Pancreas (tissue), 10 donors: ENCODE measurements around the gene NR2F6. TPM values are rescaled to one million over a fixed set of nuclear protein-coding genes. Genes with fewer than 3 reads are reported as not detected.
"Not testable (repeated sequence)": the region's sequence is repeated elsewhere in the genome, so short reads cannot be mapped to it uniquely, and the experiment has no call there.

ENCODE experiments used
- ATAC-seq, 4 donors: fragments of 200-7000 bp; cut with Tn5 transposase; one replicate each; pipeline versions ENCODE4 v1.8.0 to v1.9.1; 2020; ENCODE audit warnings: mild to moderate bottlenecking in 4 of 4, moderate library complexity in 4 of 4
- DNase-seq, 6 donors: peaks; one replicate each; pipeline ENCODE4 v3.0.0-alpha.2; 2020
- FAIRE-seq: peaks from 2 replicates; lab custom pipeline; 2012; peaks lifted over from hg19 to GRCh38; lab: Jason Lieb, UNC
- H3K27ac ChIP-seq, 4 donors: fragments of 200-600 bp; sonication (generic); 1 replicate in 3 of 4; 2 replicates in 1 of 4; pipeline versions ENCODE4 v1.5.0 to v1.8.0; 2020
- H3K27me3 ChIP-seq, 4 donors: fragments of 200-600 bp; one replicate each; pipeline ENCODE4 v1.8.0; 2021
- H3K36me3 ChIP-seq, 3 donors: fragments of 200-600 bp; sonication (generic) in 1 of 3; one replicate each; pipeline versions ENCODE4 v1.5.0 to v1.8.0; 2020 to 2021
- H3K4me1 ChIP-seq, 3 donors: fragments of 200-600 bp; one replicate each; pipeline ENCODE4 v1.8.0; 2021
- H3K4me3 ChIP-seq, 4 donors: fragments of 200-600 bp; sonication (generic) in 2 of 4; one replicate each; pipeline versions ENCODE4 v1.5.0 to v1.8.0; 2020 to 2021
- H3K9me3 ChIP-seq, 4 donors: fragments of 200-600 bp; one replicate each; pipeline ENCODE4 v1.8.0; 2021
- CTCF ChIP-seq, 4 donors: fragments of 200-600 bp; sonication (generic) in 3 of 4; IDR thresholded peaks; one replicate each; pipeline versions ENCODE4 v1.5.0 to v1.8.0; 2021; ENCODE audit warnings: antibody characterized with exemption in 4 of 4
- WGBS, 2 donors: extraction: QIAGEN DNeasy Blood & Tissue Kit; methylation state at CpG; one replicate each; pipeline ENCODE4 v1.1.7; 2013; 5-methylcytosine and 5-hydroxymethylcytosine counted together
- intact Hi-C, 3 donors: fragments of 100-400 bp; cut with DNase I; formaldehyde crosslinking; loops; one replicate each; pipeline versions ENCODE4 v1.11.1 to v1.14.2; 2022
- polyA plus RNA-seq, 2 donors: library from polyadenylated mRNA; stranded (reverse); fragments of 200-250 nt; gene quantifications; one replicate each; pipeline ENCODE4 v1.2.3, GENCODE V29; 2013
- total RNA-seq, 6 donors: library from RNA; stranded (reverse); fragmentation: NEBNext Ultra II Directional in 4 of 6; extraction: Animal tissue kit (Norgen Biotek cat#: 25700) in 4 of 6; gene quantifications; one replicate each; pipeline versions ENCODE4 v1.2.1 to v1.2.4, GENCODE V29; 2021 to 2023
- donor health status: healthy with polysubstance abuse.
- donor health status: DM: no; HTN: no; CAD: no; lungs with moderate emphysema.
- donor health status: DM: no; HTN: no; CAD: no.
- donor health status: control.
- donor health status: control.
- donor health status: Bipolar disorder and iron deficiency.
- donor health status: DM: yes; HTN: yes; CAD: no.
- donor health status: DM: no; HTN: no; CAD: no.
- donor health status: DM: no; HTN: no; CAD: no.
- donor health status: DM: yes; HTN: yes; CAD: no.

Gene NR2F6
- total and polyA plus RNA-seq, 8 donors: 21.3 to 51.2 (median 34.6) TPM

GRCh38 chr19:17275441-17276175 is 29.9 kb upstream of the NR2F6 start:
- no peak for FAIRE-seq
- H3K36me3 ChIP-seq: peaks cover 0 to 28% (median 14%) of the 10 kb centered on the region in 3 donors

DNA sequence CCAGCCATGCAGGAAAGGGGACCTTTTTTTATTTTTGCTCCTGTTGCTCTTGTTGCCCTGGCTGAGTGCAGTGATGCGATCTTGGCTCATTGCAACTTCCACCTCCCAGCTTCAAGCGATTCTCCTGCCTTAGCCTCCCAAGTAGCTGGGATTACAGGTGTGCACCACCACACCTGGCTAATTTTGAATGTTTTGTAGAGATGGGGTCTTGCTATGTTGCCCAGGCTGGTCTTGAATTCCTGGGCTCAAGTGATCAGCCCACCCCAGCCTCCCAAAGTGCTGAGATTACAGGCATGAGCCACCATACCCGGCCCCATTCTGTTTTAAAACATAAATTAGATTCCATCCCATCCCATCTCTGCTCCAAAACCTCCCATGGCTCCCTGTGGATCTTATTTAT is 29.2 kb upstream of the NR2F6 start:
- H3K4me3 ChIP-seq, ATAC-seq, H3K27ac ChIP-seq, H3K9me3 ChIP-seq, H3K4me1 ChIP-seq, FAIRE-seq, DNase-seq, H3K27me3 ChIP-seq: not testable (repeated sequence)
- WGBS, 2 donors: 95% methylated on average over 3 of the region's 3 CpGs
- intact Hi-C loops: loop anchor here in 1 of 3 donors (5.0 to 10.0 kb wide), 2 partner anchors 68 to 510 kb away; no protein-coding TSS in a partner anchor
- H3K36me3 ChIP-seq: peaks cover 0 to 28% (median 14%) of the 10 kb centered on the region in 3 donors

More at GRCh38 chr19:17275441-17276175, 29.9 kb upstream of the NR2F6 start:
- H3K9me3 ChIP-seq: no peaks in the 10 kb centered on the region
- no peak overlapping the region for H3K27ac ChIP-seq
- no peak overlapping the region for H3K4me3 ChIP-seq
- H3K4me1 ChIP-seq: no peaks in the 10 kb centered on the region
- 90 to 94% methylated on average over 19 of the region's 19 CpGs for WGBS, 2 donors
- H3K27me3 ChIP-seq: no peaks in the 10 kb centered on the region
- TF ChIP-seq CTCF (IDR thresholded peaks at IDR 0.05): no peak
- ATAC-seq (no peak), DNase-seq (no peak)
- intact Hi-C loops: loop anchor here in 1 of 3 donors (5.0 to 10.0 kb wide), 2 partner anchors 68 to 511 kb away; no protein-coding TSS in a partner anchor

GRCh38 chr19:17268754-17269153 is 23.0 kb upstream of the NR2F6 start:
- FAIRE-seq (no peak), DNase-seq (peak in 1 of 6 donors; percentile 54), ATAC-seq (no peak)
- intact Hi-C loops: no loop called here
- WGBS, 2 donors: 85 to 88% methylated on average over 13 of the region's 13 CpGs
- Histone ChIP-seq H3K4me3 (no peak overlapping the region), H3K36me3 (peaks cover 0 to 12% (median 0%) of the 10 kb centered on the region in 3 donors), H3K4me1 (peaks cover 0 to 7% (median 0%) of the 10 kb centered on the region in 3 donors), H3K27me3 (no peaks in the 10 kb centered on the region), H3K9me3 (no peaks in the 10 kb centered on the region), H3K27ac (no peak overlapping the region)
- no peak for TF ChIP-seq CTCF (IDR thresholded peaks at IDR 0.05)

- WGBS, 2 donors: 0% methylated on average over 27 of the region's 27 CpGs
- TF ChIP-seq CTCF (IDR thresholded peaks at IDR 0.05): no peak
- Histone ChIP-seq H3K27me3 (no peaks in the 10 kb centered on the region), H3K27ac (peak within 1 kb of the TSS in 3 of 4 donors; percentile 25 to 64 (median 48)), H3K36me3 (peaks cover 0 to 6% (median 0%) of the 10 kb centered on the region in 3 donors), H3K9me3 (no peaks in the 10 kb centered on the region), H3K4me3 (peak within 1 kb of the TSS; percentile 65 to 96 (median 69)), H3K4me1 (peaks cover 0 to 7% (median 0%) of the 10 kb centered on the region in 3 donors)
- DNase-seq (peak; percentile 88 to 97 (median 95)), ATAC-seq (peak; percentile 96 to 99 (median 96)), FAIRE-seq (peak; percentile 98)
- intact Hi-C loops: no loop called here
Measured at GRCh38 chr19:17266975-17267788, 21.5 kb upstream of the NR2F6 start, which contains the start of gene BABAM1. Gene BABAM1, plus strand, starts transcription at chr19:17267443. Its CDS starts 1,364 bp downstream, at chr19:17268807.

DNA sequence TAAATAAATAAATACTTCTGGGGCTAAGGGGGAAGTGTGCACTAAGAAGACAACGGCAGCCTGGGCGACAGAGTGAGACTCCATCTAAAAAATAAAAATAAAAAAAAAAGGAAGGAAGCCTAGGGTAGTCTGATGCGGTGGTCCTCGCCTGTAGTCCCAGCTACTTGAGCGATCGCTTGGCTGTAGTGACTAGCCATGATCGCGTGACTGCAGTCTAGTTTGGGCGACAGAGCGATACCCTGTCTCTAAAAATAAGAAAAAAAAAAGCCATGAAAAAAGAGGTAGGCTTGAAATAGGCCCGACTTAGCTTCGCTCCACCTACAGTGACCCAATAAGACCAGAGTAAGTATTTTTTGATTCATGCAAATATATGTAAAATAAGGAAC is 20.9 kb upstream of the NR2F6 start:
- ATAC-seq (no peak), DNase-seq (no peak), FAIRE-seq (no peak)
- Histone ChIP-seq H3K27ac (peak overlapping the region in 2 of 4 donors; percentile 41 to 48), H3K27me3 (no peaks in the 10 kb centered on the region), H3K4me3 (no peak overlapping the region), H3K9me3 (no peaks in the 10 kb centered on the region), H3K4me1 (peaks cover 0 to 7% (median 0%) of the 10 kb centered on the region in 3 donors), H3K36me3 (peaks cover 0 to 1% (median 0%) of the 10 kb centered on the region in 3 donors)
- 82 to 86% methylated on average over 12 of the region's 12 CpGs for WGBS, 2 donors
- intact Hi-C loops: no loop called here
- TF ChIP-seq CTCF (IDR thresholded peaks at IDR 0.05): no peak
